HEK293 (cell line): Measurements from ENCODE around the gene NFAT5.
A peak's percentile ranks its signal among the peaks of the same experiment; 100 is the strongest.

Experiments used
- CTCF ChIA-PET: fragments of 350-600 bp; formaldehyde crosslinking; extraction: SDS; loops from one replicate; lab custom pipeline; 2021; ENCODE audit warnings: antibody characterized with exemption; lab: Yijun Ruan, JAX
- POLR2A ChIA-PET: fragments of 300-600 bp; formaldehyde crosslinking; extraction: SDS; loops from one replicate; lab custom pipeline; 2020; ENCODE audit warnings: antibody characterized with exemption, inconsistent platforms; lab: Yijun Ruan, JAX
- H3K27ac ChIP-seq: fragments of 200-500 bp; sonication (Bioruptor generic); 2 replicates; pipeline ENCODE4 v1.5.1; 2014; ENCODE audit warnings: low read depth, low read length, control low read depth, inconsistent platforms; ENCODE audit errors: extremely low read depth
- H3K36me3 ChIP-seq, 2 experiments: fragments of 200-500 bp in 1 of 2; sonication (Bioruptor generic) in 1 of 2; 1 replicate in 1 of 2; 2 replicates in 1 of 2; pipeline ENCODE4 v1.5.1; 2014 to 2017; ENCODE audit warnings: inconsistent platforms in 2 of 2, low read length in 2 of 2; ENCODE audit not compliant: control insufficient read depth in 2 of 2, insufficient read depth in 1 of 2
- H3K4me1 ChIP-seq: fragments of 200-500 bp; sonication (Bioruptor generic); 2 replicates; pipeline ENCODE4 v1.5.1; 2014; ENCODE audit warnings: mild to moderate bottlenecking, low read length, inconsistent platforms; ENCODE audit not compliant: control insufficient read depth, insufficient read depth
- H3K4me3 ChIP-seq: 2 replicates; pipeline ENCODE4 v1.5.1; 2011; ENCODE audit warnings: low read depth, mild to moderate bottlenecking, control low read depth, low read length, moderate library complexity
- H3K9me3 ChIP-seq: fragments of 200-500 bp; sonication (Bioruptor generic); 2 replicates; pipeline ENCODE4 v1.5.1; 2014; ENCODE audit warnings: low read depth, low read length, inconsistent platforms; ENCODE audit not compliant: control insufficient read depth, insufficient read depth
- GLI2 ChIP-seq: fragments of 450-650 bp; formaldehyde crosslinking; IDR thresholded peaks from 2 replicates; pipeline ENCODE4; 2017; ENCODE audit warnings: missing biosample characterization, missing genetic modification characterization, low read depth, borderline replicate concordance
- OVOL3 ChIP-seq: fragments of 450-650 bp; formaldehyde crosslinking; IDR thresholded peaks from 2 replicates; pipeline ENCODE4 v1.5.1; 2016; ENCODE audit warnings: missing biosample characterization, missing genetic modification characterization
- PRDM2 ChIP-seq: fragments of 450-650 bp; formaldehyde crosslinking; IDR thresholded peaks from 2 replicates; pipeline ENCODE4 v1.5.1; 2016; ENCODE audit warnings: missing biosample characterization, missing genetic modification characterization, borderline replicate concordance
- PRDM6 ChIP-seq: fragments of 450-650 bp; formaldehyde crosslinking; IDR thresholded peaks from 2 replicates; pipeline ENCODE4 v1.5.1; 2017; ENCODE audit warnings: missing biosample characterization, missing genetic modification characterization
- ZBTB44 ChIP-seq: fragments of 450-650 bp; IDR thresholded peaks from 2 replicates; pipeline ENCODE4 v1.5.1; 2018; ENCODE audit warnings: missing biosample characterization, mild to moderate bottlenecking, missing genetic modification characterization
- ZBTB7A ChIP-seq: fragments of 450-650 bp; formaldehyde crosslinking; IDR thresholded peaks from 2 replicates; pipeline ENCODE4 v1.5.1; 2016; ENCODE audit warnings: low read depth, missing biosample characterization, missing genetic modification characterization
- ZFP37 ChIP-seq: fragments of 450-650 bp; formaldehyde crosslinking; IDR thresholded peaks from 2 replicates; pipeline ENCODE4 v1.5.1; 2016; ENCODE audit warnings: missing biosample characterization, missing genetic modification characterization
- ZNF175 ChIP-seq: fragments of 450-650 bp; formaldehyde crosslinking; IDR thresholded peaks from 2 replicates; pipeline ENCODE4 v1.5.1; 2016; ENCODE audit warnings: missing biosample characterization, missing genetic modification characterization
- ZNF366 ChIP-seq: fragments of 450-650 bp; formaldehyde crosslinking; conservative IDR thresholded peaks from 2 replicates; pipeline ENCODE4 v1.5.1; 2016; ENCODE audit warnings: missing biosample characterization, missing genetic modification characterization
- ZNF677 ChIP-seq: fragments of 450-650 bp; IDR thresholded peaks from 2 replicates; pipeline ENCODE4 v1.5.0; 2018; ENCODE audit warnings: missing biosample characterization, mild to moderate bottlenecking, missing genetic modification characterization, moderate library complexity
- ZSCAN18 ChIP-seq: fragments of 450-650 bp; formaldehyde crosslinking; IDR thresholded peaks from 2 replicates; pipeline ENCODE4 v1.5.1; 2016; ENCODE audit warnings: missing biosample characterization, missing genetic modification characterization
- ZSCAN23 ChIP-seq: fragments of 450-650 bp; formaldehyde crosslinking; IDR thresholded peaks from 2 replicates; pipeline ENCODE4 v1.5.1; 2016; ENCODE audit warnings: missing biosample characterization, missing genetic modification characterization
- ZXDB ChIP-seq: fragments of 450-650 bp; formaldehyde crosslinking; IDR thresholded peaks from 2 replicates; pipeline ENCODE4 v1.5.1; 2016; ENCODE audit warnings: missing biosample characterization, missing genetic modification characterization

The NFAT5 gene

GRCh38 chr16:69699915-69700314, 134.1 kb downstream of the NFAT5 start:
- ChIA-PET POLR2A (interaction anchor here (1.4 kb wide), 1 partner anchor 55 kb away, joined by 3 read pairs; the partner anchor contains the start of gene NOB1), CTCF (no interaction called here)
- Histone ChIP-seq H3K4me1 (no peaks in the 10 kb centered on the region), H3K36me3 (peaks cover 10 to 34% of the 10 kb centered on the region in 2 experiments), H3K9me3 (no peaks in the 10 kb centered on the region), H3K4me3 (no peak overlapping the region), H3K27ac (no peak overlapping the region)
- TF ChIP-seq ZNF677 (tag by site-specific recombination) (no peak), ZNF175 (no peak), ZNF366 (peak; percentile 66; the same call in 1 of the 2 replicates)

- H3K4me1 ChIP-seq = no peaks in the 10 kb centered on the region
- peaks cover 0 to 24% of the 10 kb centered on the region in 2 experiments; a peak in 2 of 3 replicates for H3K36me3 ChIP-seq
- H3K4me3 ChIP-seq = no peak overlapping the region
- TF ChIP-seq ZXDB (tag by site-specific recombination) = no peak
- peak; percentile 47 for TF ChIP-seq PRDM6 (tag by site-specific recombination)
- H3K9me3 ChIP-seq = no peaks in the 10 kb centered on the region
- ChIA-PET CTCF (interaction anchor here (0.9 to 1.1 kb wide), 2 partner anchors 53 to 134 kb away, joined by 4 read pairs; partner anchors contain the start of gene NOB1), POLR2A (interaction anchor here (1.4 kb wide), 1 partner anchor 53 kb away, joined by 3 read pairs; the partner anchor contains the start of gene NOB1)
- no peak overlapping the region for H3K27ac ChIP-seq
These were observed 135.7 kb downstream of the NFAT5 start for GRCh38 chr16:69701452-69701851.

GRCh38 chr16:69701866-69702265, 136.1 kb downstream of the NFAT5 start:
- Histone ChIP-seq H3K4me3 (no peak overlapping the region), H3K27ac (no peak overlapping the region), H3K36me3 (peaks cover 0 to 25% of the 10 kb centered on the region in 2 experiments; a peak in 2 of 3 replicates), H3K4me1 (no peaks in the 10 kb centered on the region), H3K9me3 (no peaks in the 10 kb centered on the region)
- no peak for TF ChIP-seq OVOL3 (tag by site-specific recombination)
- no peak for TF ChIP-seq ZBTB7A (tag by site-specific recombination)
- TF ChIP-seq GLI2 = no peak
- no peak for TF ChIP-seq ZSCAN23 (tag by site-specific recombination)
- TF ChIP-seq PRDM2 (tag by site-specific recombination) = no peak
- TF ChIP-seq ZFP37 (tag by site-specific recombination) = no peak
- no peak for TF ChIP-seq ZBTB44 (tag by site-specific recombination)
- TF ChIP-seq ZSCAN18 = no peak
- ChIA-PET CTCF (interaction anchor here (1.1 kb wide), 1 partner anchor 53 kb away, joined by 4 read pairs; the partner anchor contains the start of gene NOB1), POLR2A (no interaction called here)
